NCI-H187 (cell line): ENCODE results near the gene KCNIP4.

ENCODE experiments used
- DNase-seq, 2 experiments: peaks; one replicate each; lab custom pipeline; 2025; lab: John Stamatoyannopoulos, UW

The KCNIP4 gene

GRCh38 chr4:21061902-21062301, 886.7 kb downstream of the KCNIP4 start:
- no peak for DNase-seq

DNA sequence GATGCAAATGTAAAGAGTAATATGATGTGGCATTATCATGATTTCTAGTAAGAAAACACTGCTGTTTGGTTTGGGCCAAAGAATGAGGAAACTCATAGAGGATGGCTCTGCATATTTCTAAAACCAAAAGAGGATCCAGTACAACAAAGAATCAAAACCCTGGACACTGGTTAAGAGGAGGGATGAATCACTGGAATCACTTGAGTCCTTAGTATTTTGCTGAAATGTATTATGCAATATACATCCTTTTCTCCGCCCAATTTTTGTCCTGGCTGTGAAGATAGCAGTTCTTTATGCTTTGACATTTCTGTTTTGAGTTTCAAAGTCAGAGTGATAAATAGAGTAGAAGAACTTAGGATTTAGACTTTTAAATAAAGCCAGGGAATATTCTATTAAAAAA, 902.4 kb downstream of the KCNIP4 start:
- DNase-seq, result no peak

- DNase-seq, result no peak
These were observed 903.5 kb downstream of the KCNIP4 start for GRCh38 chr4:21045119-21045518.

DNA sequence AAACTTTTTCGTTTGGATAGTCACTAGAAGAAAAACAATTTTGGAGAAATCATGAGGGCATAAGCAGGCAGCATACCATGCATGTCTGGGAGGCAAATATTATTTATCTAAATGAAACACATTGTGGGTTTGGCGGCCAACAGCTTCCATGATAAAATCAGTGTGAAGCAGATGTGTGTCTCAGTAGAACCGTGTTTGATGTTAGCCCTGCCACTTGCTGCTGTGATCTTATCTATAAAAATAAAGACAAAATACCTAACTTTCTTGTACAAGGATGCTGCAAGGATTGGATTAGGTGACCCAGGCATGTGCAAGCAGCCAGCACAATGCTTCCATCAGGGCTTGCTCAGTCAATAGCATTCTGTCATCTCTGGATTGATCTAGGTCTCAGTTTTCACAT, 906.9 kb downstream of the KCNIP4 start:
- no peak for DNase-seq

GRCh38 chr4:21034728-21035127, 913.8 kb downstream of the KCNIP4 start:
- no peak for DNase-seq

DNA sequence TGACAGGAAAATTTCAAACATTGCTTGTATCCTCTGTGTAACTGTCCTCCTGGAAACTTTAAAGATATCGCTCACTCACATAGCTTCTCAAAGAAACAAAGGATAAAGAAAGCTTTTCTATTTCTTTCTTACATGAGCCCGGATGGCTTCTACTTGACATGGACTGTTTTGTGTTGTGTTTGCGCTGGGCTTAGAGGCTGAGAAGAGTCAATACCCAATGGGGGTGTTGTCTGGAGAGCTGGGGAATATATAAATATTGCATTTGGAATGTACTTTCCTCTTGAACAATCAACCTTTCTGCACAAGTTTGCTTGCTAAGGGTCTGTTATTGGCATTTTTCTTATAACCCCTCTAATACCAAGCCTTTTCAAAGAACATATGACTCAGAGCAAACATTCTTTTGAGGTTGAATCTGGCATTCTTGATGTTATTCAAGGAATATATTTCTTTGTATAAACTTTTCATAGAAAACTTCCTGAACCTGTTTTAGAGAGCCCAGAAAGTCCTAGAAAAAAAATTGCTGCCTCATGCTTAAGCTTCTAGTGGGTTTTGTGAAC, 916.4 kb downstream of the KCNIP4 start:
- DNase-seq, result no peak

GRCh38 chr4:21018817-21019216, 929.8 kb downstream of the KCNIP4 start:
- no peak for DNase-seq

GRCh38 chr4:21013501-21013900, 935.1 kb downstream of the KCNIP4 start:
- no peak for DNase-seq

- no peak for DNase-seq
These were observed 935.7 kb downstream of the KCNIP4 start for GRCh38 chr4:21012851-21013331.

DNA sequence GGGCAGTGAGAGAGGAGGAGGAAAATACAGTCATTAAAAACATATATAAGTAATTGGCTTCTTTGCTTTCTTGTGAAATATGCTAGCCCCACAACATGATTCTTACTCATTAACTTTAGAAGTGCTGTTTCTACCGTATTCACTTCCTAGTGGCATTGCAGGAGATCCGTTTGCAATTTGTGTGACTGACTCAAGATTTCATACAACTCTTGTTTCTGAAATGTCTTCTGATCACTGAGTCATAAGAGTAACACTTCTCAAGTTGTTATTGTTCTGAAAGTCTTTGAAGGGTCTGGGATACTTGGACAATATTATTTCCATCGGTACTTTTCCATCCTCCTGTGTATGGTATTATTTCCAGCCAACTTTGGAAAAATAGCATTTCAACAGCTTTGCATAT, 937.5 kb downstream of the KCNIP4 start:
- no peak for DNase-seq

- DNase-seq, result no peak
These were observed 938.6 kb downstream of the KCNIP4 start for GRCh38 chr4:21009956-21010355.

DNA sequence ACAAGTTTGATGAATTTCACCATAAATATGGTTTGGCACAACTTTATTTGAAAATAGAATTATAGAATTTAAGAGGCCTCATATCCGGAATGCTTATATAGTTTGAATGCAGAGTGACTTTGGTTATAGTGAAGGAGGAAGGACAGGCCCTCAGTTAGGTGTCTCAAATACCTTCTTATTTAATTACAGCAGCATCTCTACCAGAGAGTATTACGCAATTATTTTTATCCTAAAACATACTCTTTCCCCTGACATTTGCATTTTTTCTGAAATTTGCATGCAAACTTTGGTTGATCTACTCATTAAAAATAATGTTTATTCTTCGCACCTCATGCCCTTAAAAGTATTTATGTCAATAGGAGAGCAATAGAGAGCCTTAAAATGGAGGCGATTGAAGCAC, 942.9 kb downstream of the KCNIP4 start:
- DNase-seq, result no peak

GRCh38 chr4:21002976-21003375, 945.6 kb downstream of the KCNIP4 start:
- DNase-seq, result no peak

DNA sequence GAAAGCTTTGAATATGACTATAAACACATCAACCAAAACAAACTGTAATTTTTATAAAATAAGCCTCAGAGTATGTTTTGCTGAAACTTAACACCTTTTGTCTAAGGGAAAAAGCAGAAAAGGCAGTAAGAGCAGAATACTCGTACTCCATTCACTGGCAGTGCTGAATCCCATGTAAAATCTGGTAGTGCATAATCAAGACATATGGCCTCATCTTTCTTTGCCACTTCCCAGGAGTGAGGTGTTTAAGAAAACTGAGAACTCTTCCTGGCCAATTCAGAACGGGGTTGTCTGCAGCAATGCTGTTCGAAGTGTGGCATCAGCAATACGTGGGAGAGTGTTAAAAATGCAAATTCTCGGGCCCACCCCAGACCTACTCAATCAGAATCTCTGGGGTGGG, 946.3 kb downstream of the KCNIP4 start:
- no peak for DNase-seq

- DNase-seq, result no peak
These were observed 947.1 kb downstream of the KCNIP4 start for GRCh38 chr4:21001490-21001889.

GRCh38 chr4:20997886-20998285, 950.7 kb downstream of the KCNIP4 start:
- no peak for DNase-seq

DNA sequence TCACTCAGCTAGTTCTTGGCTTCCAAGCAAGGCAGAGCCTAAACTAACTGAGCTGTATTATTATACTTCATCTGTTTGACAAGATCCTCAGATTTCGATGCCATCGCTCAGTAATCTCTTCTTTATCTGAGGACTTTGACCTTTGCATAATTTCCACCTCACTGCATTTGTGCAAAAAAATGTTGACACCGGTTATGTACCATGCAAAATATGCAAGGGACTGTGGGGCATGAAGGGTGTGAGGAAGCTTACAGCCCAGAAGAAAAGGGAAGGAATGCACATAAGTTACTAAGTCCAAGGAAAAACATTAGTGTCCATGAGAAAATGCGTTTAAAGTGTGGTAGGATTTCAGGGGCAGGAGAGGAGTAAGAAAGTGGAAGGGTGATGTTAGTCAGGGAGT, 953.0 kb downstream of the KCNIP4 start:
- no peak for DNase-seq

DNA sequence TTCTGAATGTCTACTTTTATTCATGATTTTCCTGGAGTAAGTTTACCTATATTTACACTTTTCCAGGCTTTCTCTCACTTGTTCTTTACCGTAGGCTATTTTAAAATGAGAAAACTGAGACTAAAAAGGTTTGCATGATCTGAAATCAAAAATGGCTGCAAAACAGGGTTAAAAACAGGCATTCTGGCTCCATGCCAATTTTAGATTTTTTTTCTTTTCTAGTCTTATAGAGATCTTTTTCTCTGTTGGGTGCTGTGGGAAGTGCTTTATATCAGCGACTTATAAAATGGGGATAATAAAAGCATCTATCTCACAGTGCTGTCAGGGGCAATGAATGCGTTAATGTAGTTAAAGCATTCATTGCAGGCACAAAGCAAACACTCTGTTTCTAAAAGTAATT, 953.6 kb downstream of the KCNIP4 start:
- DNase-seq, result no peak

- no peak for DNase-seq
These were observed 956.6 kb downstream of the KCNIP4 start for GRCh38 chr4:20992002-20992401.

DNA sequence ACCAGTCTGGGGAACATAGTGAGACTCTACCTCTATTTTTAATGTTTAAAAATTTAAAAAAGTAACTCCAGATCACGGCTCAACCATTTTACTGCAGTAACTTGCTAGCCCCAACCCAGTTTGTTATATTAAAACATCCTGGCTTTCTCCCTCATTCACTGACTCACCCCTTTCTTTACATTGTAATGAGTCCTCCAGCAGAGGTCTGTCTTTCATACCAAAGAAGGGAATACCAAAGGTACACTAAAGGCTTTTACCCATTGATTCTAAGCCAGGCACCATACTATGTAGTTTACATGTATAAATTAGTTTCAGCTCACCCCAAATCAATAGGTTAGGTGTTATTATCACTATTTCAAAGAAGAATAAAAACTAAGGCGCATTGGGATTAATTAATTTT, 961.4 kb downstream of the KCNIP4 start:
- DNase-seq, result no peak

DNA sequence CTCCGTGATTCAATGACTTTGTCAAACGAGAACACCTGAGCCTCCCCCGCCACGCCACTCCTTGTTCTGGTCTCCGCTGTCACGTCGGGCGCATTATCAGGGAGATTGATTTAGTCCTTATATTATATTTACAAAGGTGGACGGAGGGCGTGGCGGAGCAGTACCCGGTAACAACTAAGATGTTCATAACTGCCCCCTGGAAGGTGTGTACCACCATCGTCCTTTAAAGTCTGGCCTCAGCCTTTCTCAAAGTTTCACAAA, 964.1 kb downstream of the KCNIP4 start:
- DNase-seq, result no peak

- DNase-seq, result no peak
These were observed 964.6 kb downstream of the KCNIP4 start for GRCh38 chr4:20983763-20984575.

DNA sequence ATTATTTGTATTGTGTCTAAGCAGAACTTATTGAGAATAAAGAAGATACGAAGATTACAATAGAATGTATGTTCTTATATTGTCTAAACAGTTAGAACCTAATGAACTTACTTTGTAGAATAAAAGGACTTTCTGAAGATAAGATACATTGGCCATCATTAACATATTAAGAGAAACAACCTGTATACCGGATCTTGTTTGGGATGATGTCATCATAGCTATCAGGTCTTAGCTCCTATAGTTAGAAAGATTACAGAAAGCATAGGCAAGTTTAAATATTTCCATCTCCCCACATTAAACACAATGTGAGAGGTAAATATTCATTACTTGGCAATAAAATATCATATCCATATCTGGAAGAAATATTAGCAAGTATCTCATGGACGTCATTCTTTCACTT, 966.0 kb downstream of the KCNIP4 start:
- no peak for DNase-seq

DNA sequence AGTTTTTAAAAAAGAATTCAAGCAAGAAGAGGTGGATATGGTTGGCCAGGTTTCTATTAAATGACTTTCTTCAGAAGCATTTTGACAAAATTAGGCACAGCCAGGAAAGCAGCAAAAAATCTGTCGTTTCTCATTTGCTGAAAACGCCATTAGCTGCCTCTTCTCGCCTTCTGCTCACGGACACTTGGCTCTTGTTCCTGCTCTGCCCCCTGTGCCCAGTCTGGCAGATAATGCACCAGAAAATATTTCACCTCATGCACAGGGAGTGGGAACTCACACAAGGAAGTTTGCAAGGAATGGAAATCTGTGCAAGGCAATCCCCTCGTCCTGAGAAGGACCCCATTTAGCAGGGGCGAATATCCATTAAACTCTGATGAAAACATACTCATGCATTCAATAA, 988.3 kb downstream of the KCNIP4 start:
- no peak for DNase-seq
